Astrocyte of the spinal cord (primary cell): ENCODE data around the gene AGAP5.
A peak's percentile ranks its signal among the peaks of the same experiment; 100 is the strongest.

Experiments used
- DNase-seq: peaks from one replicate; pipeline ENCODE4 v3.0.0; 2011; ENCODE audit warnings: low read depth, low spot score
- H3K4me3 ChIP-seq: 2 replicates; pipeline ENCODE4 v1.5.1; 2011; ENCODE audit warnings: low read depth, mild to moderate bottlenecking, low read length, moderate library complexity
- CTCF ChIP-seq: IDR thresholded peaks from 2 replicates; pipeline ENCODE4 v1.5.1; 2012; ENCODE audit warnings: low read depth, mild to moderate bottlenecking, low read length, inconsistent platforms
- in situ Hi-C: cut with HindIII; loops from 2 replicates; pipeline ENCODE4 v1.10.0; 2017; ENCODE audit warnings: low sequenced_read_pairs

AGAP5 gene

GRCh38 chr10:73647875-73648651 is 49.8 kb downstream of the AGAP5 start:
- in situ Hi-C loops, result no loop called here
- TF ChIP-seq CTCF, result no peak
- H3K4me3 ChIP-seq, result peak overlapping the region; percentile 58
- DNase-seq, result no peak

GRCh38 chr10:73647211-73647874 is 50.6 kb downstream of the AGAP5 start:
- in situ Hi-C loops, result no loop called here
- TF ChIP-seq CTCF, result no peak
- H3K4me3 ChIP-seq, result peak overlapping the region; percentile 58
- peak; percentile 42 for DNase-seq

- TF ChIP-seq CTCF, result no peak
- no peak overlapping the region for H3K4me3 ChIP-seq
- in situ Hi-C loops, result no loop called here
- no peak for DNase-seq
Measured at GRCh38 chr10:73646598-73647041, 51.3 kb downstream of the AGAP5 start.

GRCh38 chr10:73645251-73645650 is 52.7 kb downstream of the AGAP5 start:
- in situ Hi-C loops, result no loop called here
- TF ChIP-seq CTCF, result no peak
- no peak for DNase-seq
- no peak overlapping the region for H3K4me3 ChIP-seq

GRCh38 chr10:73644767-73645166 is 53.1 kb downstream of the AGAP5 start:
- in situ Hi-C loops, result no loop called here
- DNase-seq, result no peak
- TF ChIP-seq CTCF, result no peak
- no peak overlapping the region for H3K4me3 ChIP-seq

GRCh38 chr10:73644015-73644743 is 53.7 kb downstream of the AGAP5 start:
- in situ Hi-C loops, result no loop called here
- peak; percentile 74 for DNase-seq
- TF ChIP-seq CTCF, result peak; percentile 77
- H3K4me3 ChIP-seq, result no peak overlapping the region
